Measurements from ENCODE around the gene CD2.

The CD2 gene

GRCh38 chr1:116726872-116727820, 27.1 kb upstream of the CD2 start:
- no peak for DNase-seq

- DNase-seq: no peak
Measured at GRCh38 chr1:116731439-116731838, 22.8 kb upstream of the CD2 start.

GRCh38 chr1:116732726-116733125, 21.5 kb upstream of the CD2 start:
- no peak for DNase-seq

GRCh38 chr1:116733476-116734365, 20.5 kb upstream of the CD2 start:
- no peak for DNase-seq

- DNase-seq: peak in 1 of 58 donors; percentile 6
Measured at GRCh38 chr1:116735246-116735645, 19.0 kb upstream of the CD2 start.

GRCh38 chr1:116737020-116737854, 17.0 kb upstream of the CD2 start:
- peak in 46 of 58 donors; percentile 4 to 64 (median 20) for DNase-seq

- no peak for DNase-seq
Measured at GRCh38 chr1:116737855-116738321, 16.3 kb upstream of the CD2 start.

- no peak for DNase-seq
Measured at GRCh38 chr1:116738673-116739370, 15.4 kb upstream of the CD2 start.

GRCh38 chr1:116739371-116740012, 14.7 kb upstream of the CD2 start:
- no peak for DNase-seq

- DNase-seq: no peak
Measured at GRCh38 chr1:116740296-116740695, 13.9 kb upstream of the CD2 start.

- no peak for DNase-seq
Measured at GRCh38 chr1:116740746-116741145, 13.5 kb upstream of the CD2 start.

- DNase-seq: no peak
Measured at GRCh38 chr1:116741836-116742565, 12.2 kb upstream of the CD2 start.

- no peak for DNase-seq
Measured at GRCh38 chr1:116743535-116743934, 10.7 kb upstream of the CD2 start.

- DNase-seq: no peak
Measured at GRCh38 chr1:116748272-116748671, 6.0 kb upstream of the CD2 start.

GRCh38 chr1:116751146-116751545, 3.1 kb upstream of the CD2 start:
- DNase-seq: no peak

- DNase-seq: no peak
Measured at GRCh38 chr1:116751621-116752020, 2.6 kb upstream of the CD2 start.

- DNase-seq: no peak
Measured at GRCh38 chr1:116753312-116753711, 918 bp upstream of the CD2 start.

GRCh38 chr1:116755066-116755465, 836 bp downstream of the CD2 start:
- DNase-seq: no peak

- no peak for DNase-seq
Measured at GRCh38 chr1:116755681-116756080, 1.5 kb downstream of the CD2 start.
